ENCODE measurements around the gene PIH1D1. TPM values are rescaled to one million over a fixed set of nuclear protein-coding genes. Genes with fewer than 3 reads are reported as not detected.

Gene PIH1D1
- polyA plus RNA-seq, 2 donors, result 63.5 to 65.3 TPM

GRCh38 chr19:49415102-49415809 is 36.4 kb downstream of the PIH1D1 start:
- no peaks in the 10 kb centered on the region for H3K9me3 ChIP-seq (ENCODE audit: control insufficient read depth in 2 of 2, insufficient read depth in 1 of 2, low read depth in 1 of 2, low read length in 1 of 2)
- H3K36me3 ChIP-seq (ENCODE audit: control insufficient read depth in 2 of 2, insufficient read depth in 2 of 2, low read length in 1 of 2), result no peaks in the 10 kb centered on the region
- H3K27me3 ChIP-seq (ENCODE audit: control insufficient read depth in 1 of 2, insufficient read depth in 2 of 2, low read length in 2 of 2), result no peaks in the 10 kb centered on the region
- H3K4me1 ChIP-seq (ENCODE audit: control insufficient read depth in 2 of 2, insufficient read depth in 2 of 2, low read length in 1 of 2), result no peaks in the 10 kb centered on the region
- WGBS, 2 donors, result 61% methylated on average over 15 of the region's 15 CpGs
- H3K27ac ChIP-seq (ENCODE audit: low read depth in 2 of 2, low read length in 1 of 2), result no peak overlapping the region
- no peak overlapping the region for H3K4me3 ChIP-seq (ENCODE audit: low read depth in 1 of 2, low read length in 2 of 2)

DNA sequence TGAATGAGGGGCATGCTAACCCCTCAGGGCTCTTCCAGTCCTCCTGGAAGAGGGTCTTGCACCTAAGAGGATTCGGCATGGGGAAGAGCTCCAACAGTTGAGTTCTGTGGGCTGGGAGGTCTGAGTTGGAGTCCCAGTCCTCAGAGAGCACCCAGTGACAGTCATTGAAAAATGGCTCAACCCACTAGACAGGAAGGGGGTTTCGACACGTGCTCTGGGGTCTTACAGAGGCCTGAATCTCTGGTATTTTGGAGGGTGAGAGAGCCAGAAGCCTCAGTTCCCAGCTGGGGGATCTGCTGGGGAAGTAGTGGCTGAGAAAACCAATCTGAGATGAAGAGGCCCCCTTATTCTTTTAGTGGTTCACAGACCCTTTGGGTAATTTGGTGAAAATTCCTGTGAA is 37.4 kb downstream of the PIH1D1 start:
- Histone ChIP-seq H3K27me3 (ENCODE audit: control insufficient read depth in 1 of 2, insufficient read depth in 2 of 2, low read length in 2 of 2) (no peaks in the 10 kb centered on the region), H3K4me1 (ENCODE audit: control insufficient read depth in 2 of 2, insufficient read depth in 2 of 2, low read length in 1 of 2) (no peaks in the 10 kb centered on the region), H3K36me3 (ENCODE audit: control insufficient read depth in 2 of 2, insufficient read depth in 2 of 2, low read length in 1 of 2) (no peaks in the 10 kb centered on the region), H3K9me3 (ENCODE audit: control insufficient read depth in 2 of 2, insufficient read depth in 1 of 2, low read depth in 1 of 2, low read length in 1 of 2) (no peaks in the 10 kb centered on the region), H3K4me3 (ENCODE audit: low read depth in 1 of 2, low read length in 2 of 2) (no peak overlapping the region), H3K27ac (ENCODE audit: low read depth in 2 of 2, low read length in 1 of 2) (no peak overlapping the region)
- WGBS, 2 donors, result 89 to 91% methylated on average over 3 of the region's 3 CpGs

- Histone ChIP-seq H3K27me3 (ENCODE audit: control insufficient read depth in 1 of 2, insufficient read depth in 2 of 2, low read length in 2 of 2) (no peaks in the 10 kb centered on the region), H3K4me3 (ENCODE audit: low read depth in 1 of 2, low read length in 2 of 2) (no peak overlapping the region), H3K36me3 (ENCODE audit: control insufficient read depth in 2 of 2, insufficient read depth in 2 of 2, low read length in 1 of 2) (no peaks in the 10 kb centered on the region), H3K4me1 (ENCODE audit: control insufficient read depth in 2 of 2, insufficient read depth in 2 of 2, low read length in 1 of 2) (no peaks in the 10 kb centered on the region), H3K27ac (ENCODE audit: low read depth in 2 of 2, low read length in 1 of 2) (no peak overlapping the region), H3K9me3 (ENCODE audit: control insufficient read depth in 2 of 2, insufficient read depth in 1 of 2, low read depth in 1 of 2, low read length in 1 of 2) (no peaks in the 10 kb centered on the region)
- WGBS, 2 donors, result 68 to 74% methylated on average over 9 of the region's 9 CpGs
These were observed 38.3 kb downstream of the PIH1D1 start for GRCh38 chr19:49413348-49413747.

DNA sequence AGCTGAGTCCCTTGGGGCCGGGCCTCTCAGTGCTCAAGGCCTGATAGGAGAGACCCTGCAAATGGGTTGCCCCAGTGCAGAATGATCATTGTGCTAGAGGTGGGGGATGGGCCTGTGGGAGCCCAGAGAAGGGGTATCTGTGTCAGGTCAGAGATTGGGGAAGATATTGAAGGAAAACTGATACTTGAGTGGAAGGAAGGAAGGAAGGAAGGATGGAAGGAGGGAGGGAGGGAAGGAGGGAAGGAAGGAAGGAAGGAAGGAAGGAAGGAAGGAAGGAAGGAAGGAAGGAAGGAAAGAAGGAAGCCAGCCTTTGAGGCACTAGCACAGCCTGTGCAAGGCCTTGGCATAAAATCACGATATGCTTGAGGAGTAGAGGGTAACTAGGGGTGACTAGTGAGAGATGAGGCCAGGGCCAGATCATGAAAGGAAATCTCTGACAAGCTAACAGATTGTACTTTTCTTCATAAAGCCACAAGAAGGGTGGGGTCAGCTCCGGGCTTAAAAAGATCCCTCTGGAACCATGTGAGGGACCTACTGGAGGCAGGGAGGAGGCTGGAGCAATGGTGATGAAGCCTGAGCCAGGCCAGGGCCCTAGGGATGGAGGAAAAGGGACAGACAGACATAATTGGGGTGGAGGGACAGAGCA is 39.8 kb downstream of the PIH1D1 start:
- no peaks in the 10 kb centered on the region for H3K36me3 ChIP-seq (ENCODE audit: control insufficient read depth in 2 of 2, insufficient read depth in 2 of 2, low read length in 1 of 2)
- 74 to 76% methylated on average over 3 of the region's 3 CpGs for WGBS, 2 donors

DNA sequence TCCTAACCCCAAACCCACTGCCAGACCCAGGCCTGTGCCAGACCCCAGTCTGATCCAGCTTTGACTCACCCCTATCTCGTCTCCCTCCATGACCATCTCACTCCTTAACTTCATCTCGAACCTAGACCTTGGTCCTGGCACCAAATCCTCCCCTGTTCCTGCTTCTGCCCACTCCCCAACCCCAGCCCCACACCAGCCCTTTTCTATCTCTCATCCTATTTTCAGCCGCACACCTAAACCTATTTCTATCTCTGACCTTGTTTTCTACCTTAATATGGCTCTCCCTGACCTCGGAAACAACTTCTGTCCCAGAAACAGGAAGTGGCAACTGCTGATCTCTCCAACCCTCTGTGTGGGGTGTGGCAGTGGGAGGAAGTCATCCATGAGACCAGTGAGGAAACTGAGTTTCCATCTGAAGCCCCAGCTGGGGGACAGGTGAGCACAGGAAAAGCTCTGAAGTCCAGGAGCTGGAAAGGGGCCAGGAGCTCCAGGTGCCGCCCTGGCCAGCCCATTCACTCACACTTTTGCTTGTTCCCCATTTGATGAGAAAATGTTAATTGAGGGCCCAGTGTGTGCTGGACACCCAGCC is 42.1 kb downstream of the PIH1D1 start:
- Histone ChIP-seq H3K27me3 (ENCODE audit: control insufficient read depth in 1 of 2, insufficient read depth in 2 of 2, low read length in 2 of 2) (no peaks in the 10 kb centered on the region), H3K4me3 (ENCODE audit: low read depth in 1 of 2, low read length in 2 of 2) (no peak overlapping the region), H3K4me1 (ENCODE audit: control insufficient read depth in 2 of 2, insufficient read depth in 2 of 2, low read length in 1 of 2) (no peaks in the 10 kb centered on the region), H3K9me3 (ENCODE audit: control insufficient read depth in 2 of 2, insufficient read depth in 1 of 2, low read depth in 1 of 2, low read length in 1 of 2) (no peaks in the 10 kb centered on the region), H3K27ac (ENCODE audit: low read depth in 2 of 2, low read length in 1 of 2) (no peak overlapping the region), H3K36me3 (ENCODE audit: control insufficient read depth in 2 of 2, insufficient read depth in 2 of 2, low read length in 1 of 2) (no peaks in the 10 kb centered on the region)
- WGBS, 2 donors, result 66 to 70% methylated on average over 5 of the region's 5 CpGs

More for the DNA sequence above, 39.8 kb downstream of the PIH1D1 start:
- H3K4me3 ChIP-seq (ENCODE audit: low read depth in 1 of 2, low read length in 2 of 2), result no peak overlapping the region
- H3K9me3 ChIP-seq (ENCODE audit: control insufficient read depth in 2 of 2, insufficient read depth in 1 of 2, low read depth in 1 of 2, low read length in 1 of 2), result no peaks in the 10 kb centered on the region
- H3K27ac ChIP-seq (ENCODE audit: low read depth in 2 of 2, low read length in 1 of 2), result no peak overlapping the region
- H3K27me3 ChIP-seq (ENCODE audit: control insufficient read depth in 1 of 2, insufficient read depth in 2 of 2, low read length in 2 of 2), result no peaks in the 10 kb centered on the region
- H3K4me1 ChIP-seq (ENCODE audit: control insufficient read depth in 2 of 2, insufficient read depth in 2 of 2, low read length in 1 of 2), result no peaks in the 10 kb centered on the region

DNA sequence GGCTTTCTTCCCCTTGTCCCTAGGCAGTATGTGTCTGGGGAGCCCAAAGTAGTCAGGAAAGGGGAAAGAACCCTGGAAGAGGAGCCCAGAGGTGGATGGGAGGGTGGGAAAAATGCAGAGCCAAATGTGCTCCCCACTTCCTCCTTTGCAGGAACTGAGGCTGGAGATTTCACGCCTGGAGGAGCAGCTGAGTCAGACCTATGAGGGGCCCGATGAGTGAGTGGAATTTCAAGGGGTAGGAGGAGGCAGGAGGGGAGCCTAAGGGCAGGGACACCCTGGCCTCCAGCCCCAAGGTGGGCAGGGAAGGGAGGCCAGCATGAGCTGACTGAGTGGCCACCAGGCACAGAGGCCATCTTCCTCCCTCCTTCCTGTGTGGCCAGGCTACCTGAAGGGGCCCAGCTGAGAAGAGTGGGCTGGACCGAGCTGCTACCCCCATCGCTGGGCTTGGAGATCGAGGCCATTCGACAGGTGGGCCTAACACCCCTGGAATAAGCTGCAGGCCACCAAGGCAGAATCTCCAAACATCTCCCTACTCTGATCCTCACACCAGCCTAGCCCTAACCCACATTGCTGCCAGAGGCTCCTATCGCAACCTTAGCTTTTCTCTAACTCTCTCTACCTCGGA is 42.7 kb downstream of the PIH1D1 start:
- no peaks in the 10 kb centered on the region for H3K27me3 ChIP-seq (ENCODE audit: control insufficient read depth in 1 of 2, insufficient read depth in 2 of 2, low read length in 2 of 2)

DNA sequence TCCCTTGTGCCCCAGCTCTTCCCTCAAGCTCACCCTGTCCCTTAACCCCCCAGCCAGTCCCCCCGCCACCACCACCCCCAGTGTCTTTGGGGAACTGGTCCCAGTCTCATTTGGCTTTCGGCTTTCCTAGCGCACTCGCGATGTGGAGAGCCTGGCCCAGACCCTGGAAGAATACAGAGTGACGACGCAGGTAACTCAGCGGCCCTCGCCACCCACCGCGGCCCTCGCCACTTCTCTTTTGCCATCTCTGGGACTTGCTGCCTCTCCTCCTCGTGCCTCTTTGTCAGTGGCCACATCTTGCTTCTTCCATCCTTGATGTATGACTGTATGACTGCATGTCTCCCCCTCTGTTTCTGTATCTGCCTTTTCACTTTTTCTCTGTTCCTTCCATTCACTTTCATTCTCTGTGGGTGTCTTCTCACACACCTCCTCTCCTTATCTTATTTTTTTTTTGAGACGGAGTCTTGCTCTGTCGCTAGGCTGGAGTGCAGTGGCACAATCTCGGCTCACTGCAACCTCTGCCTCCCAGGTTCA is 44.1 kb downstream of the PIH1D1 start:
- no peaks in the 10 kb centered on the region for H3K4me1 ChIP-seq (ENCODE audit: control insufficient read depth in 2 of 2, insufficient read depth in 2 of 2, low read length in 1 of 2)
- WGBS, 2 donors, result 89 to 92% methylated on average over 16 of the region's 16 CpGs
- no peak overlapping the region for H3K4me3 ChIP-seq (ENCODE audit: low read depth in 1 of 2, low read length in 2 of 2)
- no peak overlapping the region for H3K27ac ChIP-seq (ENCODE audit: low read depth in 2 of 2, low read length in 1 of 2)
- H3K9me3 ChIP-seq (ENCODE audit: control insufficient read depth in 2 of 2, insufficient read depth in 1 of 2, low read depth in 1 of 2, low read length in 1 of 2), result no peaks in the 10 kb centered on the region
- no peaks in the 10 kb centered on the region for H3K36me3 ChIP-seq (ENCODE audit: control insufficient read depth in 2 of 2, insufficient read depth in 2 of 2, low read length in 1 of 2)
- H3K27me3 ChIP-seq (ENCODE audit: control insufficient read depth in 1 of 2, insufficient read depth in 2 of 2, low read length in 2 of 2), result no peaks in the 10 kb centered on the region

More for the DNA sequence above, 42.7 kb downstream of the PIH1D1 start:
- Histone ChIP-seq H3K4me3 (ENCODE audit: low read depth in 1 of 2, low read length in 2 of 2) (no peak overlapping the region), H3K27ac (ENCODE audit: low read depth in 2 of 2, low read length in 1 of 2) (no peak overlapping the region), H3K4me1 (ENCODE audit: control insufficient read depth in 2 of 2, insufficient read depth in 2 of 2, low read length in 1 of 2) (no peaks in the 10 kb centered on the region), H3K9me3 (ENCODE audit: control insufficient read depth in 2 of 2, insufficient read depth in 1 of 2, low read depth in 1 of 2, low read length in 1 of 2) (no peaks in the 10 kb centered on the region), H3K36me3 (ENCODE audit: control insufficient read depth in 2 of 2, insufficient read depth in 2 of 2, low read length in 1 of 2) (no peaks in the 10 kb centered on the region)
- WGBS, 2 donors, result 71 to 74% methylated on average over 8 of the region's 8 CpGs

DNA sequence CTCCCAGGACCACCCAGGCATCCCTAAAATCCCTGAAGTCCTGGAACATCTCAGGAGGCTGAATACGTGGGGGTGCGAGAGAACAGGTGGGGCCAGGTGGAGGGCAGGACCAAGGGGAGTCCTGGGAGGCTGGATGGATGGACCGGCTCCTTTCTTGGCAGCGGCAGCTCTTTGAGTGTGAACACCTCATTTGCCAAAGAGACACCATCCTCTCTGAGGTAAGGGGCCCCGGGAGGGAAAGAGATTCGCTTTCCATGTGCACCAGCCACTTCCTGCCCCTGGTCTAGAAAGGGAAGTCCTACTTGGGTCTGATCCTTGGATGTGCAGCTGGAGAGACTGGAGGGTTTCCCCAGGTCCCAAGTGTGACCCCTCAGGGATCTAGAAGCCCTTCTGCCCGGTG is 44.5 kb downstream of the PIH1D1 start:
- no peaks in the 10 kb centered on the region for H3K4me1 ChIP-seq (ENCODE audit: control insufficient read depth in 2 of 2, insufficient read depth in 2 of 2, low read length in 1 of 2)
- H3K9me3 ChIP-seq (ENCODE audit: control insufficient read depth in 2 of 2, insufficient read depth in 1 of 2, low read depth in 1 of 2, low read length in 1 of 2), result no peaks in the 10 kb centered on the region
- 68 to 69% methylated on average over 7 of the region's 7 CpGs for WGBS, 2 donors
- H3K27me3 ChIP-seq (ENCODE audit: control insufficient read depth in 1 of 2, insufficient read depth in 2 of 2, low read length in 2 of 2), result no peaks in the 10 kb centered on the region
- no peak overlapping the region for H3K4me3 ChIP-seq (ENCODE audit: low read depth in 1 of 2, low read length in 2 of 2)
- H3K36me3 ChIP-seq (ENCODE audit: control insufficient read depth in 2 of 2, insufficient read depth in 2 of 2, low read length in 1 of 2), result no peaks in the 10 kb centered on the region
- no peak overlapping the region for H3K27ac ChIP-seq (ENCODE audit: low read depth in 2 of 2, low read length in 1 of 2)

DNA sequence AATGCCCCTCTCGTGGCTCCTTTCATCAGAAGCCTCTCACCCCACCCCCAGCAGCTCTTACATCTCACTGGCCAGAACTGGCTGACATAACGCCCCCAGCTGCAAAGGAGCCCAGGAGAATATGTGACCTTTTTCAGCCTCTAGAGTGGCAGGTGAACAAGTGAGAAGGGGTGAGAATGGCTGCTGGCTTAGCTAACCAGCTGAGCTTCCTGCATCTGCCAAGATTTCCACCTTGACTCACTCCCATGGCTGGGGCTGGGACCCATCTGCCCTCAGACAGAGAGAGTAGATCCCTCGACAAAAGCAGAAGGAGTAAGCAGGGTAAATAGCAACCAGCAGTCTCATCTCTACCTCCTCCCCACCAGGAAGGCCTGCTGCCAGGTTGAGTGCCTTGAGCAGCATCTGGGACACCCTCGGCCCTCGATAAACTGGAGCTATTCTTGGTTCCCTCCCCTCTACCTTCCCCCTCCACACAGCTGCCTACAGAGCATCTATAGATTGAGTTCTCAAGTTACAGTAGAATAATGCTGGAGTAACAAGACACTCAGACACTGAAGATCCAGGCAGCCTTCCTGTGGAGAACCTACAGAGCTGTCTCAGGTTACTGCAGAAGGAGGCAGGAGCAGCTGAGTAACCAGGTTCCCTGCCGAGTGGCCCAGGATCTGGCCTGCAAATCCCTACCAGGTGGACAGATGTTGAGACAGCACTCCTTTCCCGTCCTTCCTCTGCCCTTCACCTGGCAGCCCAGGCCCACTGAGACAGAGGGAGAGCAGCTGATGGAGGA is 48.0 kb downstream of the PIH1D1 start:
- Histone ChIP-seq H3K4me1 (ENCODE audit: control insufficient read depth in 2 of 2, insufficient read depth in 2 of 2, low read length in 1 of 2) (no peaks in the 10 kb centered on the region), H3K9me3 (ENCODE audit: control insufficient read depth in 2 of 2, insufficient read depth in 1 of 2, low read depth in 1 of 2, low read length in 1 of 2) (no peaks in the 10 kb centered on the region), H3K27me3 (ENCODE audit: control insufficient read depth in 1 of 2, insufficient read depth in 2 of 2, low read length in 2 of 2) (no peaks in the 10 kb centered on the region), H3K36me3 (ENCODE audit: control insufficient read depth in 2 of 2, insufficient read depth in 2 of 2, low read length in 1 of 2) (no peaks in the 10 kb centered on the region), H3K27ac (ENCODE audit: low read depth in 2 of 2, low read length in 1 of 2) (no peak overlapping the region), H3K4me3 (ENCODE audit: low read depth in 1 of 2, low read length in 2 of 2) (no peak overlapping the region)
- 57 to 65% methylated on average over 7 of the region's 7 CpGs for WGBS, 2 donors
